K562 (cell line): ENCODE measurements around the gene AMBRA1. TPM values are rescaled to one million over a fixed set of nuclear protein-coding genes. Genes with fewer than 3 reads are reported as not detected.

Source experiments
- ATAC-seq: fragments of 200-7000 bp; cut with Tn5 transposase; 3 replicates; pipeline ENCODE4 v1.9.1; 2020; ENCODE audit warnings: moderate library complexity
- BruUV-seq: library from RNA; stranded (reverse); fragments of 400-500 nt; replicated peaks from 2 replicates; lab custom pipeline; 2021; lab: Mats Ljungman, UMichigan
- CTCF ChIA-PET: fragments of 300-600 bp; formaldehyde crosslinking; extraction: SDS; loops from one replicate; lab custom pipeline; 2021; ENCODE audit warnings: low intra/inter-chr PET ratio; lab: Yijun Ruan, JAX
- POLR2A ChIA-PET: fragments of 300-600, 350-650 bp; sonication (Branson Sonifier 250); formaldehyde crosslinking; extraction: SDS; loops from one replicate; lab custom pipeline; 2021; ENCODE audit warnings: antibody characterized with exemption, inconsistent platforms; lab: Yijun Ruan, JAX
- DNase-seq, 4 experiments: peaks; one replicate each; pipeline versions ENCODE4 v3.0.0 to v3.0.0-alpha.2; 2011 to 2018; ENCODE audit warnings: low spot score in 3 of 4, mixed read lengths in 3 of 4; ENCODE audit errors: extremely low read depth in 1 of 4
- FAIRE-seq: peaks from 2 replicates; lab custom pipeline; 2011; peaks lifted over from hg19 to GRCh38; lab: Jason Lieb, UNC
- H2AFZ ChIP-seq: 2 replicates; pipeline ENCODE4 v1.6.0; 2011; ENCODE audit warnings: low read depth, low read length, control low read depth, inconsistent platforms
- H3K27ac ChIP-seq: fragments of 200-600 bp; 3 replicates; pipeline ENCODE4 v1.8.0; 2011; ENCODE audit warnings: low read depth, mild to moderate bottlenecking, control low read depth, inconsistent platforms, low read length, moderate library complexity, mixed read lengths; ENCODE audit errors: extremely low read depth
- H3K27me3 ChIP-seq, 2 experiments: fragments of 300-600 bp in 1 of 2; 2 replicates in 1 of 2; 3 replicates in 1 of 2; pipeline versions ENCODE4 v1.6.0 to v1.8.0; 2011; ENCODE audit warnings: inconsistent platforms in 2 of 2, low read length in 2 of 2, mild to moderate bottlenecking in 1 of 2, mixed read lengths in 1 of 2, moderate library complexity in 1 of 2; ENCODE audit not compliant: control insufficient read depth in 2 of 2, insufficient read depth in 2 of 2
- H3K36me3 ChIP-seq: fragments of 300-600 bp; 3 replicates; pipeline ENCODE4 v1.8.0; 2011; ENCODE audit warnings: mild to moderate bottlenecking, low read length, inconsistent platforms; ENCODE audit not compliant: control insufficient read depth, insufficient read depth
- H3K4me1 ChIP-seq, 2 experiments: fragments of 200-600 bp in 1 of 2; replicated peaks in 1 of 2; 2 replicates in 1 of 2; 3 replicates in 1 of 2; pipeline versions ENCODE4 v1.5.1 to v1.8.0; 2011; ENCODE audit warnings: inconsistent platforms in 2 of 2, low read length in 2 of 2, mild to moderate bottlenecking in 1 of 2, mixed read lengths in 1 of 2, moderate library complexity in 1 of 2; ENCODE audit not compliant: control insufficient read depth in 2 of 2, insufficient read depth in 2 of 2
- H3K4me2 ChIP-seq: 2 replicates; pipeline ENCODE4 v1.6.1; 2011; ENCODE audit warnings: low read length, control low read depth, inconsistent platforms, mixed read lengths; ENCODE audit not compliant: insufficient read depth
- H3K4me3 ChIP-seq: fragments of 200-600 bp; sonication (generic), shearing (Covaris generic); 2 replicates; pipeline ENCODE4 v1.5.1; 2016; ENCODE audit warnings: control low read depth, inconsistent platforms
- H3K79me2 ChIP-seq: fragments of 200-600 bp; 3 replicates; pipeline ENCODE4 v1.8.0; 2011; ENCODE audit warnings: low read length, inconsistent platforms; ENCODE audit not compliant: control insufficient read depth, insufficient read depth
- H3K9ac ChIP-seq, 2 experiments: 2 replicates each; pipeline versions ENCODE4 v1.6.0 to v1.6.1; 2011; ENCODE audit warnings: low read depth in 2 of 2, low read length in 2 of 2, control low read depth in 1 of 2, inconsistent platforms in 1 of 2, mild to moderate bottlenecking in 1 of 2, mixed read lengths in 1 of 2; ENCODE audit not compliant: insufficient read depth in 1 of 2
- H3K9me1 ChIP-seq: one replicate; pipeline ENCODE4 v1.6.0; 2011; ENCODE audit warnings: inconsistent platforms, mild to moderate bottlenecking, low read length, moderate library complexity; ENCODE audit not compliant: control insufficient read depth, insufficient read depth
- H3K9me3 ChIP-seq: replicated peaks from 2 replicates; pipeline ENCODE4 v1.5.1; 2011; ENCODE audit warnings: low read depth, low read length, inconsistent platforms; ENCODE audit not compliant: control insufficient read depth, insufficient read depth
- H4K20me1 ChIP-seq: replicated peaks from 2 replicates; pipeline ENCODE4 v1.6.1; 2011; ENCODE audit warnings: low read length, inconsistent platforms, mixed read lengths; ENCODE audit not compliant: control insufficient read depth, insufficient read depth
- ARHGAP35 ChIP-seq: fragments of 450-650 bp; IDR thresholded peaks from 2 replicates; pipeline ENCODE4 v1.6.1; 2018; ENCODE audit not compliant: partially characterized antibody
- C11orf30 ChIP-seq: fragments of 450-650 bp; IDR thresholded peaks from 2 replicates; pipeline ENCODE4 v1.6.1; 2016; ENCODE audit warnings: low read depth, mild to moderate bottlenecking
- DDX20 ChIP-seq: fragments of 450-650 bp; IDR thresholded peaks from 2 replicates; pipeline ENCODE4 v1.6.1; 2016; ENCODE audit warnings: missing genetic modification characterization, low read depth, mild to moderate bottlenecking, missing compliant biosample characterization, moderate library complexity
- E4F1 ChIP-seq: fragments of 250-450 bp; sonication (Bioruptor Pico); IDR thresholded peaks from 2 replicates; pipeline ENCODE4 v1.5.0; 2021; ENCODE audit warnings: mild to moderate bottlenecking, borderline replicate concordance
- FOXJ2 ChIP-seq: fragments of 200-800 bp; sonication (Bioruptor generic); IDR thresholded peaks from 2 replicates; pipeline ENCODE4 v1.6.1; 2016; ENCODE audit warnings: missing genetic modification characterization, missing compliant biosample characterization
- FOXK1 ChIP-seq: sonication (generic); formaldehyde crosslinking; IDR thresholded peaks from 2 replicates; pipeline ENCODE4 v1.8.0; 2022; ENCODE audit warnings: missing genetic modification reagents, mild to moderate bottlenecking, borderline replicate concordance
- FOXP1 ChIP-seq: sonication (generic); formaldehyde crosslinking; IDR thresholded peaks from 2 replicates; pipeline ENCODE4 v1.8.0; 2022; ENCODE audit warnings: mild to moderate bottlenecking, missing genetic modification reagents
- HNRNPK ChIP-seq: fragments of 200-400 bp; formaldehyde crosslinking; IDR thresholded peaks from one replicate; pipeline ENCODE4 v1.6.1; 2018; ENCODE audit warnings: mild to moderate bottlenecking, low read depth, low read length; ENCODE audit not compliant: poor library complexity, severe bottlenecking
- KAT7 ChIP-seq: sonication (generic); formaldehyde crosslinking; IDR thresholded peaks from 2 replicates; pipeline ENCODE4 v1.8.0; 2022; ENCODE audit warnings: missing genetic modification reagents, mild to moderate bottlenecking, borderline replicate concordance
- MTA1 ChIP-seq: fragments of 450-650 bp; IDR thresholded peaks from 2 replicates; pipeline ENCODE4 v1.6.1; 2017; ENCODE audit warnings: borderline replicate concordance
- MYNN ChIP-seq, 2 experiments: sonication (generic); formaldehyde crosslinking in 1 of 2; IDR thresholded peaks; 2 replicates each; pipeline versions ENCODE4 v1.5.0 to v1.6.1; 2016 to 2020; ENCODE audit warnings: antibody characterized with exemption in 1 of 2, missing genetic modification reagents in 1 of 2
- TEAD2 ChIP-seq: fragments of 450-650 bp; IDR thresholded peaks from 2 replicates; pipeline ENCODE4 v1.6.1; 2016; ENCODE audit warnings: missing genetic modification characterization, control low read depth, missing compliant biosample characterization
- THAP7 ChIP-seq: fragments of 250-450 bp; sonication (Bioruptor Pico); IDR thresholded peaks from 2 replicates; pipeline ENCODE4 v1.5.0; 2021
- ZBTB1 ChIP-seq: sonication (generic); formaldehyde crosslinking; IDR thresholded peaks from 2 replicates; pipeline ENCODE4 v1.8.1; 2023; ENCODE audit warnings: missing genetic modification reagents, low read depth, mild to moderate bottlenecking, borderline replicate concordance
- ZEB2 ChIP-seq: fragments of 450-650 bp; IDR thresholded peaks from 2 replicates; pipeline ENCODE4 v1.6.1; 2016
- ZNF316 ChIP-seq: fragments of 450-650 bp; IDR thresholded peaks from 2 replicates; pipeline ENCODE4 v1.6.1; 2016
- ZNF77 ChIP-seq: fragments of 250-450 bp; sonication (Bioruptor Pico); IDR thresholded peaks from 2 replicates; pipeline ENCODE4 v1.5.0; 2020
- WGBS: fragments of 100-300 bp; shearing (Covaris generic); methylation state at CpG from one replicate; pipeline ENCODE4 v1.1.6; 2016; ENCODE audit warnings: low coverage, mixed read lengths; ENCODE audit not compliant: insufficient coverage; ENCODE audit errors: missing lambda C conversion rate; 5-methylcytosine and 5-hydroxymethylcytosine counted together
- in situ Hi-C: fragments of 300-500 bp; cut with MboI; formaldehyde crosslinking; loops from 4 replicates; pipeline ENCODE4 v1.15.0; 2018; ENCODE audit warnings: inconsistent platforms, mixed read lengths
- intact Hi-C: fragments of 100-400 bp; cut with micrococcal nuclease; formaldehyde crosslinking; loops from 2 replicates; pipeline ENCODE4 v1.14.2; 2022
- polyA plus RNA-seq, 8 experiments: library from polyadenylated mRNA; depleted of rRNA in 4 of 8; stranded (reverse) in 5 of 8; unstranded in 3 of 8; fragments of >200 nt; fragmentation: Nextera tagmentation in 2 of 8; fragmentation: Illumina TruSeq in 1 of 8; extraction: Ambion mirVana in 2 of 8; extraction: Trizol in 1 of 8; gene quantifications; 2 replicates each; pipeline versions ENCODE4 v1.2.1 to v1.2.3, GENCODE V29; 2011 to 2014; ENCODE audit warnings: inconsistent platforms in 1 of 8, missing spikeins in 1 of 8
- total RNA-seq, 7 experiments: library from RNA; depleted of rRNA in 6 of 7; stranded (reverse); fragments of >200 nt in 6 of 7; fragmentation: Illumina TruSeq in 2 of 7; extraction: Trizol in 2 of 7; gene quantifications; 2 replicates each; pipeline versions ENCODE4 v1.2.1 to v1.2.3, GENCODE V29; 2011 to 2021; ENCODE audit warnings: low replicate concordance in 1 of 7
- TF ChIP-seq, protein P1 (sequence below), 2 experiments: fragments of 450-650 bp; conservative IDR thresholded peaks; 2 replicates each; pipeline ENCODE4 v1.6.1; 2017; ENCODE audit warnings: mild to moderate bottlenecking in 2 of 2, moderate library complexity in 2 of 2

AMBRA1 gene
- total and polyA plus RNA-seq, 9 of the 15 experiments (the other 6 are each of a cell fraction or from before 2014, with no cell fraction given) = 0.15 to 24.5 (median 13.0) TPM

GRCh38 chr11:46537537-46538295 lies 56.1 kb downstream of the AMBRA1 start:
- H3K9ac ChIP-seq = no peak overlapping the region
- TF ChIP-seq, protein P1, sequence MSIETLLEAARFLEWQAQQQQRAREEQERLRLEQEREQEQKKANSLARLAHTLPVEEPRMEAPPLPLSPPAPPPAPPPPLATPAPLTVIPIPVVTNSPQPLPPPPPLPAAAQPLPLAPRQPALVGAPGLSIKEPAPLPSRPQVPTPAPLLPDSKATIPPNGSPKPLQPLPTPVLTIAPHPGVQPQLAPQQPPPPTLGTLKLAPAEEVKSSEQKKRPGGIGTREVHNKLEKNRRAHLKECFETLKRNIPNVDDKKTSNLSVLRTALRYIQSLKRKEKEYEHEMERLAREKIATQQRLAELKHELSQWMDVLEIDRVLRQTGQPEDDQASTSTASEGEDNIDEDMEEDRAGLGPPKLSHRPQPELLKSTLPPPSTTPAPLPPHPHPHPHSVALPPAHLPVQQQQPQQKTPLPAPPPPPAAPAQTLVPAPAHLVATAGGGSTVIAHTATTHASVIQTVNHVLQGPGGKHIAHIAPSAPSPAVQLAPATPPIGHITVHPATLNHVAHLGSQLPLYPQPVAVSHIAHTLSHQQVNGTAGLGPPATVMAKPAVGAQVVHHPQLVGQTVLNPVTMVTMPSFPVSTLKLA (conservative IDR thresholded peaks at IDR 0.05) = 0 out of 4 replicates have a peak, but pooled peaks of 1 of the 2 experiments have one; percentile 23
- no peak for TF ChIP-seq FOXP1 (CRISPR knock-in tag)
- TF ChIP-seq MTA1 = no peak
- no peak for TF ChIP-seq MYNN (IDR thresholded peaks at IDR 0.05)
- no peak for TF ChIP-seq MYNN (CRISPR knock-in tag; IDR thresholded peaks at IDR 0.05)
- TF ChIP-seq DDX20 = no peak
- no peak for TF ChIP-seq E4F1 (CRISPR knock-in tag)
- no peak for TF ChIP-seq KAT7 (CRISPR knock-in tag)
- peak; percentile 50; the same call in 1 of the 2 replicates for TF ChIP-seq ZNF316
- no peak for TF ChIP-seq THAP7 (CRISPR knock-in tag)
- no peak for TF ChIP-seq ZNF77 (CRISPR knock-in tag)
- TF ChIP-seq ZBTB1 (CRISPR knock-in tag) = no peak
- TF ChIP-seq HNRNPK = no peak
- TF ChIP-seq FOXJ2 (tag) = no peak
- no peak for TF ChIP-seq TEAD2 (tag)
- no peak for TF ChIP-seq ARHGAP35
- TF ChIP-seq FOXK1 = peak; percentile 59; the same call in 1 of the 2 replicates
- no peak for TF ChIP-seq ZEB2
- peak; percentile 44; the same call in 1 of the 2 replicates for TF ChIP-seq C11orf30

More at GRCh38 chr11:46537537-46538295, 56.1 kb downstream of the AMBRA1 start:
- Histone ChIP-seq H3K27ac (peak overlapping the region; percentile 22; the same call in 1 of the 3 replicates), H3K4me3 (no peak overlapping the region), H3K27me3 (no peaks in the 10 kb centered on the region; a peak in 1 of 5 replicates), H3K4me1 (peaks cover 16 to 35% of the 10 kb centered on the region in 2 experiments), H3K4me2 (no peak overlapping the region), H3K36me3 (peaks cover 28% of the 10 kb centered on the region), H2AFZ (no peak overlapping the region), H3K9me1 (peaks cover 14% of the 10 kb centered on the region), H3K79me2 (peaks cover 63% of the 10 kb centered on the region), H4K20me1 (peaks cover 28% of the 10 kb centered on the region), H3K9me3 (no peaks in the 10 kb centered on the region)
- ATAC-seq (peak; percentile 91), DNase-seq (peak; percentile 78 to 90 (median 82)), FAIRE-seq (peak; percentile 96)
- in situ Hi-C loops (no loop called here), intact Hi-C loops (loop anchor here (1.0 to 5.0 kb wide), 4 partner anchors 47 to 290 kb away; no protein-coding TSS in a partner anchor)
- CTCF ChIA-PET = interaction anchor here (1.5 to 2.4 kb wide), 6 partner anchors 9 to 168 kb away, joined by 5 to 11 read pairs (median 6); partner anchors contain the start of genes ATG13 and HARBI1
- 48% methylated on average over 5 of the region's 5 CpGs for WGBS
- no TSS peak for BruUV-seq
- POLR2A ChIA-PET = no interaction called here
